SK-N-DZ (cell line): Measurements from ENCODE around the gene EVA1B.
A peak's percentile ranks its signal among the peaks of the same experiment; 100 is the strongest.

Experiments used
- DNase-seq: peaks from one replicate; pipeline ENCODE4 v3.0.0-alpha.2; 2015; ENCODE audit warnings: low spot score

The EVA1B gene

DNA sequence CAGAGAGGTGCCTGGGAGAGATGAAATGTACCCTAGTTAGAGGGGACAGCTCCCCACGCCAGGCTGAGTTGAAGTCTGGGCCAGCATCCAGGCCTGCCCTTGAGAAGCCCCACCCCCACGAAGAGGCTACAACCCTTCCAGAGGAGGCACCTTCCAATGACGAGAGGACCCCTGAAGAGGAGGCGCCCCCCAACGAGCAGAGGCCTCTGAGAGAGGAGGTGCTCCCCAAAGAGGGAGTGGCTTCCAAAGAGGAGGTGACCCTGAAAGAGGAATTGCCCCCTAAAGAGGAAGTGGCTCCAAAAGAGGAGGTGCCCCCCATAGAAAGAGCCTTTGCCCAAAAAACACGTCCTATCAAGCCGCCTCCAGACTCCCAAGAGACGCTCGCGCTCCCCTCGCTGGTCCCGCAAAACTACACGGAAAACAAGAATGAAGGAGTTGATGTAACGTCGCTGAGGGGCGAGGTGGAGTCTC is 3.1 kb downstream of the EVA1B start:
- DNase-seq: no peak

- DNase-seq: no peak
Observed at GRCh38 chr1:36309397-36309796, 14.0 kb downstream of the EVA1B start.

DNA sequence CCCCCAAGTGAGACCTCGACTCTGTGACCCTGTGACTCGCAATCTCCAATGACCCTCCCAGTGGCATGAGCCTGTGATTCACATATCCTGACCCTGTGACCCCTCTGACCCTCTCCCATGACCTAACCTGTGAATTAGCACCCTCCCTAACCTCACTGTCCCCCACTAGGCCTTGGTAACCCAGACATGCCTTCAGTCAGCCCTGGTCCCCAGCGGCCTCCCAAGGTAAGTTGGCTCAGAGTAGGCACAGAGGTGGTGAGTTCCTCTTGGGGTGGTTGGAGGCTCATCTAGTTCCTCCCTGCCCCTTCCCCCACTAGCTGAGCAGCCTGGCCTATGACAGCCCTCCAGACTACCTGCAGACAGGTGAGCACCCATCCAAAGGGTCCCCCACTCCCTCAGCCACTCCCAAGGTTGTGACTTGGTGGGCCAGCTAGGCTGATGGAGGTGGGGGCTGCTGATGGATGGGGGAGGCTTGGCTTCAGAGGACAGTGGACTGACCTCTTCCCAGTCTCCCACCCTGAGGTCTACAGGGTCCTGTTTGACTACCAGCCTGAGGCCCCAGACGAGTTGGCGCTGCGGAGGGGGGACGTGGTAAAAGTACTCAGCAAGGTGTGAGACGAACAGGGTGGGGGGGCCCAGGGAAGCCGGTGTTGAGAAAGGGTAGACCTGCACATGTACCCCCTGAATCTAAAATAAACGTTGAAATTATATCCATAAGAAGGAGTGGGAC is 15.7 kb downstream of the EVA1B start:
- no peak for DNase-seq

DNA sequence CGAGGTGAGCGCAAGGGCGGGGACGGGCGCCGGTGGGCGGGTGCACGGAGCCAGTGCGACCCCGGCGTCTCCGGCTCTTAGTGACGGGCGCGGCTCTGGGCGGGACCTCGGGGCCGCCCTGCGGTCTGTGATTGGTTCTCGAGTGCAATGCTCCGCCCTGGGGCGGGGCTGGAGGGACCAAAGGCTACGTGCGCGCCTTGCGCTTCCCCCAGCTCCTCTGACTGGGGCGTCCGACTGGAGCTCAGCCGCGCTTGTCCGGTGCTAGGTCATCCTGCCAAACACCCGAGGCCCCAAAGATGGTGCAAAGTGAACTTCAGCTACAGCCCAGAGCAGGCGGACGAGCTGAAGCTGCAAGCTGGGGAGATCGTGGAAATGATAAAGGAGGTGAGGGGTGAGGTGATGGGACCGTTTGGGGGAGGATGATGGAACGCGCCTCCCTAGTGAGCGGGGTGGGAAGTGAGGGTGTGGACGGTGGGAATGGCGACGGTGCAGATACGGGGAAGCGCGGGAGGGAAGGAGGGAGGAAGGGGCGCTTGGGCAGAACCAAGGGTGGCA is 16.5 kb downstream of the EVA1B start:
- DNase-seq: peak; percentile 92

DNA sequence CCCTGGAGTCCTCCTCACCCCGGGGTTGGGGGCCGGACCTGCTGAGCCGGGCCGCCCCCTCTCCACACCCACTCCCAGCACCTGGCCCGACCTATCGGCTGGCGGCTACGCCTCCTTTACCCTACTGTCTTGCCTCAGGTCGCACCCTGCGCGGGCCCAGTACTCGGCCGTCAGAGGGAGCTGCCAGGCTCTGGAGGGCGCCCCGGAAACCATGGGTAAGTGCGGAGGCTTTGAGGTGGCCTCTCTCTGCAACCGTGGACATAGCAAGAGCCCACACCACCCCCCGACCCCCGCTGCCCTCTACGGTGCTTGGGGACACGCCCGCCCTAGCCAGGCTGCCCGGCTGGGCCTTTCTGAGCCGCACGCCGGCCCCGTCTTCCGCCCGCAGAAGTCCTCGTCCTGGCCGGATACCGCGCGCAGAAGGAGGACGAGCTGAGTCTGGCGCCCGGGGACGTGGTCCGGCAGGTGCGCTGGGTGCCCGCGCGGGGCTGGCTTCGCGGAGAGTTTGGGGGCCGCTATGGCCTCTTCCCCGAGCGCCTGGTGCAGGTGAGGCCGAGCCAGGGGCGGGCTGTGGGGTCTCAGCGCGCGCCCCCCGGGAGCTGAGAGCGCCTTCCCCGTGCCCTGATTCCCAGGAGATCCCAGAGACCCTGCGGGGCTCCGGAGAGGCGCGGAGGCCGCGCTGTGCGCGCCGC is 17.1 kb downstream of the EVA1B start, which contains the start of gene SH3D21:
Gene SH3D21 (plus strand): TSS at position 159 of the 692 bp plus-strand sequence. CDS start 53 bp downstream, at position 212.
- peak; percentile 31 for DNase-seq

DNA sequence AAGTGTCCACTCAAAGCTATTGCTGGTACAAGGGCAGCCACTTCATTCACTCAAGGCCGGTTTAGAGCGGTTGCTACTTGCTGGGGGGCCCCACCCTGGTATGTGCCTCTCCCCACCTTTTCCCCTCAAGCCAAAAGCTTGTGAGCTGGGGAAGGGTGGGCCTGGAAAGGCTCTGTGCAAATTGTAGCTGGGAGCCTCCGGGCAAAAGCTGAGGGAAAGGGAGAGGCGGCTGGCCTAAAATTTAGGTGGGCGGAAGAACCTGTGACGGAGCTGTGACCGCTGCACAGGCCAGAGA is 17.6 kb downstream of the EVA1B start:
- no peak for DNase-seq

GRCh38 chr1:36304970-36305914 is 18.2 kb downstream of the EVA1B start:
- no peak for DNase-seq

DNA sequence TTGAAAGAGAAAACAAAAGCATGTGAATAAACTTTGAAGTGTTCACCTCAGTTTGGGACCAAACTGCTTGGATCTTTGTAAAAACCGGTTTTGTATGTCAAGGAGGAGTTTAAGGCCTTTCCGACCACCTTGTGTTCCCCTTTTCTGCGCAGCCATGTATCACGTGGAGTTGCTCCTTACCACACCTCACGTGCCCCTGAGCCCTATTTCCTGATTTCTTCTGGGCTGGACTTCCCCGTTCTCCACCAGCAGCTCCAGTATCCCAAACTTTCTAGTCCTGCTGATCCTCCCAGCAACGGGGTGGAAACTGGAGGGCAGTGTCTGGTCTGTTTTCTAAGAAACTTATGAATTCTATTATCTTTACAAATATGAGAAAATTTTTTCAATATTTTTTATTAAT is 18.9 kb downstream of the EVA1B start:
- DNase-seq: no peak

DNA sequence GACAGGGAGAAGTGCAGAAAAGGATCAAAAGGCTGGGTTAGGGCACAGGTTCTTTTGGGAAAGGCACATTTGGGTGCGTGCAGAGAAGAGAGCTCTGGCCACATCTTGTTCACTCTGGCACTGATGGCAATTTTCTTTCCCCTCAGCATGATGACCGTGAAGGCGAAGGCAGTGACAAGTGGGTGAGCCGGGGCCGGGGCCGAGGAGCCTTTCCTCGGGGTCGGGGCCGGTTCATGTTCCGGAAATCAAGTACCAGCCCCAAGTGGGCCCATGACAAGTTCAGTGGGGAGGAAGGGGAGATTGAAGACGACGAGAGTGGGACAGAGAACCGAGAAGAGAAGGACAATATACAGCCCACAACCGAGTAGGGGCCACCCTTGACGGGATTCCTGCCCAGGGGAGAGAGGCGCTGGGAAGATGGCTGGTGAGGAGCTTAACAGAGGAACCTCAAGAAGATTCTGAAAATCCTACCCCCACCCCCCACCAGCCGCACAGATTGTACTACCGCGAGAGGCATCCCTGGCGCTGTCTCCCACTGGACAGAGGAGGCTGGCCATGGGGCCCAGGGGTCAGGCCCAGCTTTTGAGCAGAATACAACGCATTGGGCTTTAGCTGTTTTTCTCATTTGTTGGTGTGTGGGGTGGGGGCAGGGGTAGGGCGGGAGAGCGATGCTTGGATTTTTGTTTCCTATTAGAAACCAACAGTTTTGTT is 19.6 kb downstream of the EVA1B start:
- DNase-seq: no peak

- DNase-seq: no peak
Observed at GRCh38 chr1:36303244-36303643, 20.2 kb downstream of the EVA1B start.

DNA sequence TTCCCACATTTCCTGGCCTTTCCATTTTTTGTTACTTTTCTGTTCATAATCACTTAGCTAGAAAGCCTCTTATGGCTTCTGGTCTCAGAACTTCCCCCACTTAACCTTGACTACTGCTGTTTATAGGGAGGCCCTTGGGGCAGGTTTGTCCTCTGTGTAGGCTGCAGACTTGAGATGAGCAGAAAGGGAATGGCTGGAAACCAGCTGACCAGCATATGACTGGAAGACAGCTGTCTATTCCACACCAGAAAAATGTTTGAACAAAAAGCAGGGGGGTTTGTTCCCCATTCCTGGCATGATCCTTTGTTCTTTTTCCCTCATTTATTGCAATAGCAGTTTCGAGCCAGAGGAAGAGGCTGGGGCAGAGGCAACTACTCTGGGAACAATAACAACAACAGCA is 22.2 kb downstream of the EVA1B start:
- no peak for DNase-seq

DNA sequence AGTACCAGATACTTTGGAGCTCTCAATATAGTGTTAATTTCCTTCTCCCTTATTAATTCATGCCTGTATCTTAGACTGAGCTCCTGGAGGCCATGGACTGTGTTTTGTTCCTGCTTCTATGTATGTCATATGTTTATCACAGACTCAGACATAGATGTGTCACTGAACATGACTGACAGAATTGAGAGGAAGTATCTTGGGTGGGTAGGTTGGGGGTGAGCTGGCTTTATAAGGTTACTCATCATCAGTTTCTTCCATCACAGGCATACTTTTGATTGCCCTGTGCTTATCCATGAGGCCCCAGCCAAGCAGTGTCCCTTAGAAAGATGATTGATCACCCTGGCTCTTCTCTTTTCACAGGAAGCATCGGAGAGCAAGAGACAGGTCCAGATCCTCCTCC is 22.9 kb downstream of the EVA1B start:
- no peak for DNase-seq

DNA sequence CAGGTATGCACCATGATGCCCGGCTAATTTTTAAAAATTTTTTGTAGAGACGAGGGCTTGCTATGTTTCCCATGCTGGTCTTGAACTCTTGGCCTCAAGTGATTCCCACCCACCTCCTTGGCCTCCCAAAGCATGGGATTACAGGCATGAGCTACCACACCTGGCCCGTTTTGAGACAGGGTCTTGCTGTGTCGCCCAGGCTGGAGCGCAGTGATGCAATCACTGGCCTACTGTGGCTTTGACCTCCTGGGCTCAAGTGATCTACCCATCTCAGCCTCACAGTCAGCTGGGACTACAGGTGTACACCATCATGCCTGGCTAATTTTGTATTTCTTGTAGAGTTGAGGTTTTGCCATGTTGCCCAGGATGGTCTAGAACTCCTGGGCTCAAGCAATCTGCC is 24.8 kb downstream of the EVA1B start:
- DNase-seq: no peak

DNA sequence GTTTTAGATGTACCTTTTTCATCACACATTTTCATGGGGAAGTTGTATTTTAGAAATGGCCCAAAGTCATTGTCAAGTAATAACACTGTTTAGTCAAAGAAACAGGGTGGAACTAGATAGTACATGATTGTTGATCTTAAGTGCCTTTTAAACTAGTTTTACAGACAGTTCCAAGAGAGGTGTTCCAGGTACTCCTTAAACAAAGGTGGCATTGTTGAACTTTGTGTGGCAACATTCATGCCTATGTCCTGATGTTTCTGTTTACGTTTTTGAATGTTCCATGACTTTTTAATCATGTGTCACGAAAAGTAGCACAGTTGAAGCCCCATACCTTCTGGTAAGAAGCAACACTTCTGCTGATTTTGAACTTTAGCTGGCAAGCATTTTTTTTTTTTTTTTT is 26.4 kb downstream of the EVA1B start:
- DNase-seq: no peak

GRCh38 chr1:36295390-36295789 is 28.1 kb downstream of the EVA1B start:
- no peak for DNase-seq

- DNase-seq: no peak
Observed at GRCh38 chr1:36287595-36287994, 35.9 kb downstream of the EVA1B start.

DNA sequence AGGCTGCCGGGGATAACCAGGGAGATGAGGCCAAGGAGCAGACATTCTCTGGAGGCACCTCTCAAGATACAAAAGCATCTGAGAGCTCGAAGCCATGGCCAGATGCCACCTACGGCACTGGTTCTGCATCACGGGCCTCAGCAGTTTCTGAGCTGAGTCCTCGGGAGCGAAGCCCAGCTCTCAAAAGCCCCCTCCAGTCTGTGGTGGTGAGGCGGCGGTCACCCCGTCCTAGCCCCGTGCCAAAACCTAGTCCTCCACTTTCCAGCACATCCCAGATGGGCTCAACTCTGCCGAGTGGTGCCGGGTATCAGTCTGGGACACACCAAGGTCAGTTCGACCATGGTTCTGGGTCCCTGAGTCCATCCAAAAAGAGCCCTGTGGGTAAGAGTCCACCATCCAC is 36.6 kb downstream of the EVA1B start:
- DNase-seq: no peak

DNA sequence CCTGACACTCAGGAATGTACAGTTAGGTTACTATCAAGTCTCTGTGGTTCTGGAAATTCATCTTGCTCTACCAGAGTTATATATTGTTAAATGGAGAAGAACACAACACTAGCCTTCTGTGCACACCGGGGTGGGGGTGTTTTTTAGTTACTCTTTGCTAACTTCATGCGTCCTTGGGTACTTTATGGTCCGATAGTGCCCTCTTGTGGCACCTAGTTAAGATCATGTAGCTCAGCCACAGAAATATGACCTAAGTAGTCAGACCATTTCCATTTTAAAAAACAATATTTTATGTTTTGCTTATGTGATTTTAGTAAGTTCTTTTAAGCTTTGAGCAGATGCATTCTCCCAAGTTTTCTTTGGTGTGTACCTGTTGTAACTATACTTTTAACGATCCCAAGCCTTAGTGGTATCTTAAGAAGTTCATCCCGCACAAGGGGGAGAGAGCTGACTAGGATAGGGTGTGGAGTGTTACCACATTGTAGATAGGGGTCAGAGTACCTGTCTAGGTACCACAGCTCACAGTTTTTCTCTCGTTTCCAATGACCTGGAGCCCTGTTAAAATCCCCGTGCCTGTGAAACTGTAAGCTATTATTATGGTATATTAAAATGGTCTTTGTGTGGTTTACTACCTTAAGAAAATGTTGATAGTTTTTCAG is 37.9 kb downstream of the EVA1B start:
- peak; percentile 60 for DNase-seq

DNA sequence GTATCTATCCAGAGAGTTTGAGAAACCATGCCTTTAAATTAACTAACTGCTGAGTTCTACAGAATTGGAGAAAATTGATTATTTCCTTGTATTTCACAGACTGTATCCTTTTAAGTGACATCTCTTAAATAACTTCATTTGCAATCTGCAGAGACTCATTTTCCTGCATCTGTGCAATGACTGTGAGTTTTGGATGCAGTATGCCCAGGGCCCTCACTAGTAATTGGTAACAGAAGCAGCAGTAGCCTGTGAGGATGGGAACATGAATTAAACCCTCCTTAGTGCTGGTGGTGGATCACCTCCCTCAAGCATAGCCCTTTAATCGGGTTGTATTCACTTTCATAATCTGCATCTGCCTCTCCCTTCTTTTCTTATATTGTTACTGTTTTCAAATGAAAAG is 38.9 kb downstream of the EVA1B start:
- DNase-seq: no peak

GRCh38 chr1:36284061-36284460 is 39.4 kb downstream of the EVA1B start:
- DNase-seq: no peak
